HepG2 (cell line): ENCODE measurements around the gene SNRPD3. TPM values are rescaled to one million over a fixed set of nuclear protein-coding genes. Genes with fewer than 3 reads are reported as not detected.
A peak's percentile ranks its signal among the peaks of the same experiment; 100 is the strongest.

ENCODE experiments used
- ATF5 ChIP-seq: sonication (generic); formaldehyde crosslinking; IDR thresholded peaks from 2 replicates; pipeline ENCODE4 v1.4.0; 2020; ENCODE audit warnings: mild to moderate bottlenecking, low read depth, missing genetic modification reagents
- E2F2 ChIP-seq: sonication (generic); formaldehyde crosslinking; IDR thresholded peaks from 2 replicates; pipeline ENCODE4 v1.4.0; 2020; ENCODE audit warnings: missing genetic modification reagents, borderline replicate concordance
- IRF2 ChIP-seq: IDR thresholded peaks from 2 replicates; pipeline ENCODE4 v1.6.1; 2018; ENCODE audit warnings: missing genetic modification reagents, missing compliant biosample characterization
- JDP2 ChIP-seq: sonication (generic); formaldehyde crosslinking; IDR thresholded peaks from 2 replicates; pipeline ENCODE4 v1.8.1; 2022; ENCODE audit warnings: missing genetic modification reagents, borderline replicate concordance
- KDM4B ChIP-seq: sonication (generic); formaldehyde crosslinking; IDR thresholded peaks from 2 replicates; pipeline ENCODE4 v1.4.0; 2020; ENCODE audit warnings: missing genetic modification reagents
- NFE2L1 ChIP-seq: sonication (generic); formaldehyde crosslinking; IDR thresholded peaks from 2 replicates; pipeline ENCODE4 v1.4.0; 2020; ENCODE audit warnings: missing genetic modification reagents, mild to moderate bottlenecking, borderline replicate concordance
- NONO ChIP-seq, 2 experiments: fragments of 450-650 bp in 1 of 2; sonication (generic) in 1 of 2; formaldehyde crosslinking in 1 of 2; IDR thresholded peaks in 1 of 2; conservative IDR thresholded peaks in 1 of 2; 2 replicates each; pipeline versions ENCODE4 v1.6.1 to v1.8.0; 2017 to 2022; ENCODE audit warnings: mild to moderate bottlenecking in 1 of 2, missing genetic modification reagents in 1 of 2, moderate library complexity in 1 of 2
- PRDM10 ChIP-seq: sonication (generic); formaldehyde crosslinking; IDR thresholded peaks from 2 replicates; pipeline ENCODE4 v1.4.0; 2020; ENCODE audit warnings: low read depth, missing genetic modification reagents
- ZBTB25 ChIP-seq: IDR thresholded peaks from 2 replicates; pipeline ENCODE4 v1.6.1; 2018; ENCODE audit warnings: missing genetic modification reagents
- ZMYM2 ChIP-seq: sonication (generic); formaldehyde crosslinking; IDR thresholded peaks from 2 replicates; pipeline ENCODE4 v1.8.0; 2022; ENCODE audit warnings: mild to moderate bottlenecking, missing genetic modification reagents
- ZNF142 ChIP-seq: sonication (generic); formaldehyde crosslinking; IDR thresholded peaks from 2 replicates; pipeline ENCODE4 v1.4.0; 2020; ENCODE audit warnings: missing genetic modification reagents
- ZNF567 ChIP-seq: sonication (generic); formaldehyde crosslinking; IDR thresholded peaks from 2 replicates; pipeline ENCODE4 v1.8.1; 2023; ENCODE audit warnings: mild to moderate bottlenecking, missing genetic modification reagents, borderline replicate concordance
- ZNF572 ChIP-seq: sonication (generic); formaldehyde crosslinking; IDR thresholded peaks from 2 replicates; pipeline ENCODE4 v1.5.1; 2020; ENCODE audit warnings: mild to moderate bottlenecking, missing genetic modification reagents
- ZSCAN25 ChIP-seq: sonication (generic); formaldehyde crosslinking; IDR thresholded peaks from 2 replicates; pipeline ENCODE4 v1.8.0; 2022; ENCODE audit warnings: mild to moderate bottlenecking, missing genetic modification reagents
- ZSCAN30 ChIP-seq: sonication (generic); formaldehyde crosslinking; IDR thresholded peaks from 2 replicates; pipeline ENCODE4 v1.5.0; 2020; ENCODE audit warnings: mild to moderate bottlenecking, missing genetic modification reagents
- polyA plus RNA-seq, 8 experiments: library from polyadenylated mRNA; depleted of rRNA in 3 of 8; stranded (reverse) in 7 of 8; unstranded in 1 of 8; fragments of >200 nt; fragmentation: Illumina TruSeq in 4 of 8; extraction: Trizol in 4 of 8; gene quantifications; 2 replicates each; pipeline versions ENCODE4 v1.2.1 to v1.2.3, GENCODE V29; 2011 to 2016; ENCODE audit warnings: low read depth in 4 of 8, missing spikeins in 1 of 8, mixed read lengths in 1 of 8; ENCODE audit not compliant: insufficient read depth in 1 of 8
- total RNA-seq, 5 experiments: library from RNA; depleted of rRNA; stranded (reverse); fragments of >200 nt; fragmentation: Illumina TruSeq; extraction: Trizol; gene quantifications; 2 replicates each; pipeline ENCODE4 v1.2.3, GENCODE V29; 2016; ENCODE audit warnings: low read depth in 1 of 5

SNRPD3 gene
- total and polyA plus RNA-seq, 2 of the 13 experiments (the other 11 are each of a cell fraction or from before 2014, with no cell fraction given): 110 to 209 TPM

GRCh38 chr22:24593836-24594568 lies 38.2 kb downstream of the SNRPD3 start (continued):
- TF ChIP-seq ZNF567 (CRISPR knock-in tag): no peak
- TF ChIP-seq ZSCAN30 (CRISPR knock-in tag): no peak
- TF ChIP-seq ZMYM2 (CRISPR knock-in tag): no peak
- peak; percentile 51 for TF ChIP-seq ZNF142 (CRISPR knock-in tag)
- TF ChIP-seq IRF2: 0 out of 2 replicates have a peak, but pooled peaks have one; percentile 42
- no peak for TF ChIP-seq JDP2 (CRISPR knock-in tag)
- no peak for TF ChIP-seq NONO (IDR thresholded peaks at IDR 0.05)
- TF ChIP-seq NONO (CRISPR knock-in tag; conservative IDR thresholded peaks at IDR 0.05): 0 out of 2 replicates have a peak, but pooled peaks have one; percentile 10
- 0 out of 2 replicates have a peak, but pooled peaks have one; percentile 36 for TF ChIP-seq ZBTB25 (CRISPR knock-in tag)
- TF ChIP-seq E2F2: no peak
- TF ChIP-seq ATF5 (CRISPR knock-in tag): no peak
- TF ChIP-seq KDM4B (CRISPR knock-in tag): no peak
- TF ChIP-seq PRDM10 (CRISPR knock-in tag): no peak
- no peak for TF ChIP-seq ZNF572 (CRISPR knock-in tag)
- no peak; the same call in 1 of the 2 replicates for TF ChIP-seq ZSCAN25
- TF ChIP-seq NFE2L1 (CRISPR knock-in tag): no peak
